HCT116 (cell line): ENCODE measurements around the gene EDNRA. TPM values are rescaled to one million over a fixed set of nuclear protein-coding genes. Genes with fewer than 3 reads are reported as not detected.

Experiments used
- ATAC-seq: fragments of 200-7000 bp; cut with Tn5 transposase; 2 replicates; pipeline ENCODE4 v1.9.1; 2020; ENCODE audit warnings: mild to moderate bottlenecking, moderate library complexity
- BruUV-seq: library from RNA; stranded (reverse); fragments of 400-500 nt; replicated peaks from 2 replicates; lab custom pipeline; 2021; lab: Mats Ljungman, UMichigan
- CTCF ChIA-PET: fragments of 300-600 bp; sonication (Branson Sonifier 250); formaldehyde crosslinking; loops from one replicate; lab custom pipeline; 2021; ENCODE audit warnings: antibody characterized with exemption; lab: Charles Lee
- POLR2A ChIA-PET: fragments of 300-600, 350-600 bp; sonication (Branson Sonifier 250); formaldehyde crosslinking; loops from one replicate; lab custom pipeline; 2021; ENCODE audit warnings: antibody characterized with exemption; lab: Charles Lee
- RAD21 ChIA-PET, 2 experiments: fragments of 300-600 bp; sonication (Branson Sonifier 250); formaldehyde crosslinking; loops; one replicate each; lab custom pipeline; 2023; ENCODE audit warnings: low total read pairs in 2 of 2; ENCODE audit not compliant: uncharacterized antibody in 2 of 2, unreplicated experiment in 2 of 2, low non-redundant PET in 1 of 2; lab: Charles Lee
- DNase-seq: peaks from one replicate; pipeline ENCODE4 v3.0.0-alpha.2; 2010; ENCODE audit warnings: low read depth, low spot score
- H2AFZ ChIP-seq: fragments of 200-600 bp; shearing (Covaris generic), sonication (generic); 2 replicates; pipeline ENCODE4 v1.6.1; 2017; ENCODE audit warnings: low read depth, mixed run types, mixed read lengths, antibody characterized with exemption, low read length; ENCODE audit not compliant: poor library complexity, severe bottlenecking
- H3K27ac ChIP-seq: 2 replicates; pipeline ENCODE4 v1.5.1; 2012; ENCODE audit warnings: low read depth, low read length
- H3K27me3 ChIP-seq: fragments of 200-600 bp; sonication (generic); 2 replicates; pipeline ENCODE4 v1.6.1; 2016; ENCODE audit warnings: mixed run types, low read length, mixed read lengths; ENCODE audit not compliant: insufficient read depth
- H3K36me3 ChIP-seq, 2 experiments: fragments of 200-500 bp in 1 of 2; fragments of 200-600 bp in 1 of 2; sonication (Bioruptor generic) in 1 of 2; sonication (generic) in 1 of 2; 2 replicates each; pipeline versions ENCODE4 v1.5.1 to v1.6.1; 2014 to 2016; ENCODE audit warnings: low read length in 2 of 2, inconsistent platforms in 1 of 2, mixed read lengths in 1 of 2, mixed run types in 1 of 2; ENCODE audit not compliant: insufficient read depth in 2 of 2, control insufficient read depth in 1 of 2
- H3K4me1 ChIP-seq, 2 experiments: fragments of 200-600 bp in 1 of 2; sonication (generic) in 1 of 2; 2 replicates each; pipeline versions ENCODE4 v1.5.1 to v1.6.1; 2012 to 2017; ENCODE audit warnings: low read length in 2 of 2, inconsistent platforms in 1 of 2, mild to moderate bottlenecking in 1 of 2, mixed read lengths in 1 of 2, mixed run types in 1 of 2, moderate library complexity in 1 of 2; ENCODE audit not compliant: insufficient read depth in 2 of 2, control insufficient read depth in 1 of 2
- H3K4me2 ChIP-seq: fragments of 200-600 bp; sonication (generic); 2 replicates; pipeline ENCODE4 v1.6.1; 2017; ENCODE audit warnings: mixed run types, low read length, mixed read lengths
- H3K4me3 ChIP-seq, 2 experiments: fragments of 200-600 bp in 1 of 2; sonication (generic) in 1 of 2; replicated peaks in 1 of 2; 2 replicates each; pipeline ENCODE4 v1.5.1; 2011 to 2016; ENCODE audit warnings: low read length in 2 of 2, control low read depth in 1 of 2, low read depth in 1 of 2, mild to moderate bottlenecking in 1 of 2, mixed read lengths in 1 of 2, mixed run types in 1 of 2
- H3K79me2 ChIP-seq: fragments of 200-600 bp; sonication (generic); 2 replicates; pipeline ENCODE4 v1.6.1; 2017; ENCODE audit warnings: mild to moderate bottlenecking, mixed run types, low read length, moderate library complexity, mixed read lengths; ENCODE audit not compliant: insufficient read depth
- H3K9ac ChIP-seq: fragments of 200-600 bp; sonication (generic); 2 replicates; pipeline ENCODE4 v1.6.1; 2016; ENCODE audit warnings: low read length, mixed read lengths
- H3K9me2 ChIP-seq: fragments of 200-600 bp; sonication (generic), shearing (Covaris generic); 2 replicates; pipeline ENCODE4 v1.6.1; 2017; ENCODE audit warnings: mixed run types, mild to moderate bottlenecking, moderate library complexity; ENCODE audit not compliant: insufficient read depth
- H3K9me3 ChIP-seq, 2 experiments: fragments of 200-500 bp in 1 of 2; fragments of 200-600 bp in 1 of 2; sonication (Bioruptor generic) in 1 of 2; sonication (generic) in 1 of 2; 2 replicates each; pipeline ENCODE4 v1.6.1; 2014 to 2017; ENCODE audit warnings: low read length in 2 of 2, mixed read lengths in 2 of 2, inconsistent platforms in 1 of 2, low read depth in 1 of 2, mild to moderate bottlenecking in 1 of 2, mixed run types in 1 of 2, moderate library complexity in 1 of 2; ENCODE audit not compliant: control insufficient read depth in 1 of 2, insufficient read depth in 1 of 2
- H4K20me1 ChIP-seq: fragments of 200-600 bp; sonication (generic), shearing (Covaris generic); 2 replicates; pipeline ENCODE4 v1.6.1; 2017; ENCODE audit warnings: mixed run types, mild to moderate bottlenecking, moderate library complexity; ENCODE audit not compliant: insufficient read depth
- CBX3 ChIP-seq: IDR thresholded peaks from 2 replicates; pipeline ENCODE4 v1.6.1; 2012; ENCODE audit warnings: low read depth
- CTCF ChIP-seq, 3 experiments: fragments of 200-600 bp in 1 of 3; sonication (generic) in 1 of 3; IDR thresholded peaks in 2 of 3; conservative IDR thresholded peaks in 1 of 3; 2 replicates each; pipeline ENCODE4 v1.5.1; 2012 to 2017; ENCODE audit warnings: low read depth in 2 of 3, low read length in 2 of 3, antibody characterized with exemption in 1 of 3, borderline replicate concordance in 1 of 3, control low read depth in 1 of 3, mild to moderate bottlenecking in 1 of 3, mixed read lengths in 1 of 3, mixed run types in 1 of 3, moderate library complexity in 1 of 3; ENCODE audit not compliant: insufficient read depth in 1 of 3
- EGR1 ChIP-seq: IDR thresholded peaks from 2 replicates; pipeline ENCODE4 v1.6.1; 2012; ENCODE audit warnings: low read depth
- EZH2 ChIP-seq: fragments of 200-600 bp; sonication (generic); IDR thresholded peaks from 2 replicates; pipeline ENCODE4 v1.6.1; 2017; ENCODE audit warnings: antibody characterized with exemption, mixed run types
- EZH2phosphoT487 ChIP-seq: fragments of 200-600 bp; IDR thresholded peaks from 2 replicates; pipeline ENCODE4 v1.6.1; 2018; ENCODE audit warnings: antibody characterized with exemption, borderline replicate concordance
- FOSL1 ChIP-seq: IDR thresholded peaks from 2 replicates; pipeline ENCODE4 v1.6.1; 2012; ENCODE audit warnings: low read depth
- JUND ChIP-seq: IDR thresholded peaks from 2 replicates; pipeline ENCODE4 v1.6.1; 2012
- POLR2A ChIP-seq: IDR thresholded peaks from 2 replicates; pipeline ENCODE4 v1.7.0; 2011; ENCODE audit warnings: borderline replicate concordance; ENCODE audit not compliant: insufficient read depth, insufficient read length; ENCODE audit errors: extremely low read depth
- POLR2AphosphoS5 ChIP-seq: IDR thresholded peaks from 2 replicates; pipeline ENCODE4 v1.6.1; 2011; ENCODE audit warnings: mild to moderate bottlenecking, low read depth, low read length, moderate library complexity
- REST ChIP-seq: IDR thresholded peaks from 2 replicates; pipeline ENCODE4 v1.6.1; 2012; ENCODE audit warnings: low read depth
- SIN3A ChIP-seq: IDR thresholded peaks from 2 replicates; pipeline ENCODE4 v1.6.1; 2012; ENCODE audit warnings: low read depth
- SP1 ChIP-seq: IDR thresholded peaks from 2 replicates; pipeline ENCODE4 v1.6.1; 2012; ENCODE audit warnings: low read depth
- SRF ChIP-seq: IDR thresholded peaks from 2 replicates; pipeline ENCODE4 v1.6.1; 2012; ENCODE audit warnings: low read depth
- TCF7L2 ChIP-seq: IDR thresholded peaks from 2 replicates; pipeline ENCODE4 v1.7.0; 2011; ENCODE audit warnings: borderline replicate concordance, inconsistent platforms; ENCODE audit not compliant: insufficient read depth, insufficient read length; ENCODE audit errors: extremely low read depth
- YY1 ChIP-seq: IDR thresholded peaks from 2 replicates; pipeline ENCODE4 v1.6.1; 2011; ENCODE audit warnings: low read length, low read depth, moderate library complexity, mild to moderate bottlenecking; ENCODE audit not compliant: insufficient replicate concordance; ENCODE audit errors: extremely low read depth
- ZFX ChIP-seq: fragments of 450-650 bp; IDR thresholded peaks from 2 replicates; pipeline ENCODE4 v1.6.1; 2017
- intact Hi-C: fragments of 100-400 bp; cut with micrococcal nuclease; formaldehyde crosslinking; loops from 2 replicates; pipeline ENCODE4 v1.10.0; 2022
- total RNA-seq: library from RNA; stranded (reverse); gene quantifications from one replicate; pipeline ENCODE4 v1.2.1, GENCODE V29; 2021; ENCODE audit not compliant: unreplicated experiment
- TF ChIP-seq, protein P1 (sequence below): IDR thresholded peaks from 2 replicates; pipeline ENCODE4 v1.6.1; 2012

Gene EDNRA
- total RNA-seq, 1 experiment from 2014 or later: 2.0 TPM

GRCh38 chr4:147538711-147539110 lies 57.8 kb downstream of the EDNRA start:
- no peaks in the 10 kb centered on the region for H3K9me3 ChIP-seq
- ChIA-PET RAD21 (no interaction called here), POLR2A (no interaction called here), CTCF (interaction anchor here (1.9 kb wide), 1 partner anchor 20 kb away, joined by 5 read pairs; no protein-coding TSS in a partner anchor)
- no peaks in the 10 kb centered on the region for H3K36me3 ChIP-seq
- H4K20me1 ChIP-seq: no peaks in the 10 kb centered on the region
- ATAC-seq (no peak), DNase-seq (no peak)
- intact Hi-C loops: no loop called here
- no peaks in the 10 kb centered on the region for H3K79me2 ChIP-seq
- H3K4me2 ChIP-seq: no peak overlapping the region
- TF ChIP-seq EGR1 (no peak), CBX3 (no peak), TCF7L2 (no peak), POLR2AphosphoS5 (no peak), SP1 (no peak), ZFX (no peak), FOSL1 (no peak), YY1 (no peak), CTCF (IDR thresholded peaks at IDR 0.05 in 2 of 3, conservative IDR thresholded peaks at IDR 0.05 in 1 of 3; ENCODE audit: borderline replicate concordance in 1 of 3, insufficient read depth in 1 of 3, low read depth in 2 of 3, low read length in 2 of 3) (no peak), SRF (no peak), POLR2A (no peak), SIN3A (no peak), REST (no peak), JUND (no peak), EZH2phosphoT487 (no peak), EZH2 (no peak)
- TF ChIP-seq, protein P1, sequence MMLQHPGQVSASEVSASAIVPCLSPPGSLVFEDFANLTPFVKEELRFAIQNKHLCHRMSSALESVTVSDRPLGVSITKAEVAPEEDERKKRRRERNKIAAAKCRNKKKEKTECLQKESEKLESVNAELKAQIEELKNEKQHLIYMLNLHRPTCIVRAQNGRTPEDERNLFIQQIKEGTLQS: no peak
- H3K9ac ChIP-seq: no peak overlapping the region
- no TSS peak for BruUV-seq
- H3K27ac ChIP-seq: no peak overlapping the region
- no peak overlapping the region for H2AFZ ChIP-seq
- no peaks in the 10 kb centered on the region for H3K4me1 ChIP-seq
- H3K4me3 ChIP-seq: no peak overlapping the region
- no peaks in the 10 kb centered on the region for H3K27me3 ChIP-seq
- H3K9me2 ChIP-seq: no peaks in the 10 kb centered on the region
